Measurements from ENCODE around the gene CALHM5.

DNA sequence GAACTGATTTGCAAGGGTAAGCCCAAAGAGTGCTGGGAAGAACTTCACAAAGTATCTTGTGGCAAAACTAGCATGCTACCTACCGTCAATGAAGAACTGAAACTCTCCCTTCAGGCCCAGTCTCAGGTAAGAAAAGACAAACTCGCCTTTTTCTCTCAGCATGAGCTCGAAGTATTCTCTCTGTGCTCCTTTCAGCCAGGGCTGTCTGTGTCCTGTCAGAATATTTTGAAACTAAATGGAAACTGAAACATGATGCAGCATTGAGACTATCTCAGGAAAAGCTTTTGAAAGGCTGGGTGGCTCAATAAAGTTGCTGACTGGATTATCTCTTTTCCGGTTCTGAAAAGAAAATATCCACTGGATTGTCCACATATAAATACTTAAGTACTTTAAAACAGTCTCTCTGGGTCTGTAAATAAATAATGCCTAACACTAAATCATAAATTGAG is 696 bp downstream of the CALHM5 start:
- no peak for TF ChIP-seq POLR2A (IDR thresholded peaks at IDR 0.05)
- TF ChIP-seq, protein P1, sequence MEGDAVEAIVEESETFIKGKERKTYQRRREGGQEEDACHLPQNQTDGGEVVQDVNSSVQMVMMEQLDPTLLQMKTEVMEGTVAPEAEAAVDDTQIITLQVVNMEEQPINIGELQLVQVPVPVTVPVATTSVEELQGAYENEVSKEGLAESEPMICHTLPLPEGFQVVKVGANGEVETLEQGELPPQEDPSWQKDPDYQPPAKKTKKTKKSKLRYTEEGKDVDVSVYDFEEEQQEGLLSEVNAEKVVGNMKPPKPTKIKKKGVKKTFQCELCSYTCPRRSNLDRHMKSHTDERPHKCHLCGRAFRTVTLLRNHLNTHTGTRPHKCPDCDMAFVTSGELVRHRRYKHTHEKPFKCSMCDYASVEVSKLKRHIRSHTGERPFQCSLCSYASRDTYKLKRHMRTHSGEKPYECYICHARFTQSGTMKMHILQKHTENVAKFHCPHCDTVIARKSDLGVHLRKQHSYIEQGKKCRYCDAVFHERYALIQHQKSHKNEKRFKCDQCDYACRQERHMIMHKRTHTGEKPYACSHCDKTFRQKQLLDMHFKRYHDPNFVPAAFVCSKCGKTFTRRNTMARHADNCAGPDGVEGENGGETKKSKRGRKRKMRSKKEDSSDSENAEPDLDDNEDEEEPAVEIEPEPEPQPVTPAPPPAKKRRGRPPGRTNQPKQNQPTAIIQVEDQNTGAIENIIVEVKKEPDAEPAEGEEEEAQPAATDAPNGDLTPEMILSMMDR (IDR thresholded peaks at IDR 0.05) = no peak
